NCI-H345 treated with DMSO at 0.1 percent for 48 hours (cell line): ENCODE data around the gene DPY19L3.
"Not testable (repeated sequence)": the region's sequence is repeated elsewhere in the genome, so short reads cannot be mapped to it uniquely, and the experiment has no call there.

ENCODE experiments used
- DNase-seq: peaks from one replicate; lab custom pipeline; 2025; ENCODE audit not compliant: unreplicated experiment; lab: John Stamatoyannopoulos, UW

Gene DPY19L3

DNA sequence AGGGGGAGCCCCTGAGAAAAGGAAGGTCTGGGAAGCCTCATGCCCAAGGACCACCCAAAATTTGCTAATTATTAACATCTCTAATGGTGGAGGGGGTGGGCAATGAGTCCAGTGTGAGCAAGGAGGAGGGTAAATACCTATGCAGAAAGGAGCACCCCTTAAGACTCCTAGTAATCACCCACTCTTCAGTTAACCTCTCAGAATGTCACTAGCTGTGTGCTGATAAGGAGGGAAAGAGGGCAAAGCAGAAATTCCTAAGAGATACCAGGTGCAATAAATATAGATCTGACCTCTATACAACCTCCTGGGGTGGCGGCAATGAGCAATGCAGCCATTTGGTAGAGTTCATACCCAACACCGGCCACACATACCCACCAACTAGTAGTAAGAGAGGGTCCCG, 12.7 kb upstream of the DPY19L3 start:
- DNase-seq, result no peak

DNA sequence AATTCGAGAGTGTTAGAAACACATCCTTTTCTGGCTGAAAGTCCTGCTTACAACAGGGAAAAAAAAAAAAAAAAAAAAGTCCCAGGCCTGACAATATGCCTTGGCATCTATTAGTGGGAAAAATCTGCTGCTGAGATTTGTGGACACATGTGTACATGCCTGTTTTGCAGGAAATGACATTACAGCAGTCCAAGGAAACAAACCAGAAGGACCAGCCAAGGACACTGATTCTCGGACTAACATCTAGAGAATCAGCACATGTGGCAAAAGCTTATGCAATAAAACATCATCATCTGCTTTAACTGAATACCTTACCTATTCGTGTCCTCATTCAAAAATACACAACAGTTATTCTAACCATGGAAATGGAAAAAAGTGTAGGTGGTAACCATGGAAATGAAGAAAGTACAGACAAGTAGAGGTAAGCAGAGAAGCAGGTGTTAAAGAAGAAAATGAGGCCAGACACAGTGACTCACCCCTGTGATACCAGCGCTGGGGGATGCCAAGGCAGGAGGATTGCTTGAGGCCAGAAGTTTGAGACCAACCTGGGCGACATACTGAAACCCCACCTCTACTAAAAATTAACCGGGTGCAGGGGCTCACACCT, 9.4 kb upstream of the DPY19L3 start:
- no peak for DNase-seq

DNA sequence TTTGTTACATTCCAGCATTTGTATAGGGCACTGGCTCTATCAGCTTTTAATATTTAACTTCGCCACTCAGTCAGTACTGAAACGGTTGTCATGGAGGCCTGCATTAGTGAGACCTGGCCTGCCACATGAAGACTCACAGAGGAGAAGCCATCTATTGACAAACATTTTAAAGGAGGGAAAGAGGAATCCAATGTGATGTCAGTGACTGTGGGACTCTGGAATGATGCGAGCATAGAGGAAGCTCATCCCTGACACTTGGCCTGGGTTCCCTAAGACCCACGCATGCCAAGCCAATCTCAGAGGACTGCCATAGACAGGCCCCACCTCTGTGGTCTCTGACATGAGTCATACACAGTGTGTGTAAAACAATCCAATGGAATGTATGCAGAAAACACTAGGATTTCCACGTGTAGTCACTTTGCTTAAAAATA, 7.9 kb upstream of the DPY19L3 start:
- no peak for DNase-seq

DNA sequence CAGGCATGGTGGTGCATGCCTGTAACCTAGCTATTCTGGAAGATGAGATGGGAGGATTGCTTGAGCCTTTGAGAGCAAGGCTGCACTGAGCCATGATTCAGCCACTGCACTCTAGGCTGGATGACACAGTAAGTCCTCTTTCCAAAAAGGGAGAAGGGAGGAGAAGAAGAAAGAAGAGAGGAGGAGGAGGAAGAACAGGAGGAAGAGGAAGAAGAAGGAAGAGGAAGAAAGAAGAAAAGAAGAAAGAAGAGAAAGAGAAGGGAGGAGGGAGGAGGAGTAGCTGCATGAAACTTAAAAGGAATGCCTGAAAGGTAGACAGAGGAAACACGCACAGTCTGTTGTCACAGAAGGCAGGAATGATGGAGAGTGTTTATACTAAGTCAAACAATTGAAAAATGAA, 3.6 kb upstream of the DPY19L3 start:
- no peak for DNase-seq

DNA sequence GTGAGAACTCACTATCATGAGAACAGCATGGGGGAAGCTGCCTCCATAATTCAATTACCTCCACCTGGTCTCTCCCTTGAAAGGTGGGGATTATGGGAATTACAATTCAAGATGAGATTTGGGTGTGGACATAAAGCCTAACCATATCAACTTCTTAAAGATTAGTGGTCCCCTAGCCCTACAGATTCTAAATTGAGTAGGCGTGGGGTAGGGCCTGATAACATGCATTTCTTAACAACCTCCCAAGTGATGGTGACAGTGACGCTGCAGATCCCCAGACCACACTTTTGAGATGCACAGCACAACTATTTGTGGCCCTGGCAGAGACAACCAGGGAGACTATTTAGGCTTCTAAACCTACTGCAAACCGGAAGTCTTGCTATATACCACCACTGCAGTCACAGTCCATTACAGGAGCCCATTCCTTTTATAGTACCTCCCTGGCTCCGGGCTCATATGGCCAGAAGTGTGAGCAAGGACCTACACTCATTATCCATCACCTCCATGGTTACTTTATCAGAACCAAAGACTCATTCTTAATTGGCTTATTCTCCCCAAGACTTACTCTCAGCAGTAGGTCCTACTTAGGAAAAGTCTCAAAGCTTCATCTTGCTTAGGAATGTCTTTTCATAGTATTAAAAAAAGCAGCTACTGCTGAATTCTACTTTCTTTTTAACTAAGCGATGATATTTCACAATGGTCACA, 2.1 kb upstream of the DPY19L3 start:
- DNase-seq, result no peak

DNA sequence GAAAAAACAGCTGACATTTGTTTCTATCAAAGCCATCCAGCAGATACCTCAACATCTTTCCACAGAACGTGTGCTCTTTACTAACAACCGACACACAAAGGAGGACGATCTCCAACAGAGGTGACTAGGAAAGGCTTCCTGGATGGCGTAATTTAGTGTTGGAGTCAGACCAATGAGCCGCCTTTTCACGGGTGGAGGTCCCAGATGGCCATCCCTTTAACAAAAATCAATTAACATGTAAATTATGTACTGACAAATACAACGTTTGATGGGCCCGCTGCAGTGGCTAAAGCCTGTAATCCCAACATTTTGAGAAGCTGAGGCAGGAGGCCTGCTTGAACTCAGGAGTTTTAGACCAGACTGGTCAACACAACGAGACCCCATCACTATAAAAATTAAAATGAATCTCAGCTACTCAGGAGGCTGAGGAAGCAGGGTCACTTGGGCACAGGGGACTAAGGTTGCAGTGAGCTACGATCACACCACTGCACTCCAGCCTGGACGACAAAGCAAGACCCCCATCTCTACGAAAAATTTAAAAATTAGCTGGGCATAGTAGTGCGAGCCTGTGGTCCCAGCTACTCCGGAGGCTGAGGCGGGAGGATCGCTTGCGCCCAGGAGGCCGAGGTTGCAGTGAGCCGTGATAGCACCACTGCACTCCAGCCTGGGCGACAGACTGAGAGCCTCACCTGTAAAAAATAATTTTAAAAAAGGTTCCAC, 1.2 kb upstream of the DPY19L3 start:
- DNase-seq, result no peak

DNA sequence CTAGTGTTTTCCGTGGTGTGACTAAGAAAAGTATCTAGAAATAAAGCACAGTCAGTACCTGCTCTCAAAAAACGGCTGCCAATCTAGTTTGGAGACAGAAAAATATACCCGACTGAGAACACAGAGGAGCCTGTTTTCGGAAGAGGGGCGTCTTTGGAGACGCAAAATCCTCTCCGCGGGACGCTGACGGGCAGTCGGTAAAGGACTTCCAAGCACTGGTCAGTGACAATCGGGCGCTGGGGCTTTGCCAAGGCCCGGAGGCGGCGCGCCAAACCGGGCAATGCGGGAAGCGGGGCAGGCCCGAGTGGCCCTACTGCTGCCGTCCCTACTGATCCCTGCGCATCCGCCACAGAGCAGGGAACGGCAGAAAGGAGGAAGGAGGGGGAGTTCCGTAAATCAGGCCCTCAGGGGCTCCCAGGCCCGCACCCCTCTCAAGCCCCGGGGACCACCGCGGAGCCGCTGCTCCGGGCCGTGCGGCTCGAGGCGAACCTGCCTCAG, 588 bp upstream of the DPY19L3 start:
- no peak for DNase-seq

DNA sequence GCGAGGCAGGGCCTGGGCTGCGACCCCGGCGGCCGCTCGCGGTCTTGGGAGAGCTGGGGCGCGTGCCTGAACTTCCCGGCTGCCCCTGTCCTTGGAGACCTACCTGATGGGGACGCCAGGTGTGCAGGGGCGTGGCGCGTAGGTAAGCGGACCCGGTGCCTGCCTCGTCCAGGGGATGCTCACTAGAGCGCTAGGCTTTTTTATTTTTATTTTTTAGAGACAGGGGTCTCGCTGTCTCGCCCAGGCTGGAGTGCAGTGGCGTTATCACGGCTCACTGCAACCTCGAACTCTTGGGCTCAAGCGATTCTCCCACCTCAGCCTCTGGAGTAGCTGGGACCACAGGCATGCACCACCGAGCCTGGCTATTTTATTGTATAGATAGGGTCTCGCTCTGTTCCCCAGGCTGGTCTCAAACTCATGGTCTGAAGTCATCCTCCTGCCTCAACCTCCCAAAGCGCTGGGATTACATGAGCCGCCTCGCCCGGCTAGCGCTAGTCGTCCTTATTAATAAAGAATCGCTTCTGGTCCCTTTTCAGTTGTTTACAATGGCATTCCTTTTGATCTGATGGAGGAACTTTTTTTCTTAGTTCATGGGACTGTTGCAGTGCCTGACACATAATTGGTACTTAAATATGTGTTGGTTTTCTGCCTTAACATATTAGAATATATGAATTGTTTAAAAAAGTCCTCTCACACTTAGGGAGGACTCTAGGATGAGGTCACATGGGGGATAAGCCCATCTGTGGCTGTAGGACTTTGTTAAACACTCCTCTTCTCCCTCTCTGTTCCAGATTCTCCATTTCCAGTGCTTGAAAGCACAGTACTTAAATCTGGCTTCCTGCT, 812 bp downstream of the DPY19L3 start:
- DNase-seq, result no peak

DNA sequence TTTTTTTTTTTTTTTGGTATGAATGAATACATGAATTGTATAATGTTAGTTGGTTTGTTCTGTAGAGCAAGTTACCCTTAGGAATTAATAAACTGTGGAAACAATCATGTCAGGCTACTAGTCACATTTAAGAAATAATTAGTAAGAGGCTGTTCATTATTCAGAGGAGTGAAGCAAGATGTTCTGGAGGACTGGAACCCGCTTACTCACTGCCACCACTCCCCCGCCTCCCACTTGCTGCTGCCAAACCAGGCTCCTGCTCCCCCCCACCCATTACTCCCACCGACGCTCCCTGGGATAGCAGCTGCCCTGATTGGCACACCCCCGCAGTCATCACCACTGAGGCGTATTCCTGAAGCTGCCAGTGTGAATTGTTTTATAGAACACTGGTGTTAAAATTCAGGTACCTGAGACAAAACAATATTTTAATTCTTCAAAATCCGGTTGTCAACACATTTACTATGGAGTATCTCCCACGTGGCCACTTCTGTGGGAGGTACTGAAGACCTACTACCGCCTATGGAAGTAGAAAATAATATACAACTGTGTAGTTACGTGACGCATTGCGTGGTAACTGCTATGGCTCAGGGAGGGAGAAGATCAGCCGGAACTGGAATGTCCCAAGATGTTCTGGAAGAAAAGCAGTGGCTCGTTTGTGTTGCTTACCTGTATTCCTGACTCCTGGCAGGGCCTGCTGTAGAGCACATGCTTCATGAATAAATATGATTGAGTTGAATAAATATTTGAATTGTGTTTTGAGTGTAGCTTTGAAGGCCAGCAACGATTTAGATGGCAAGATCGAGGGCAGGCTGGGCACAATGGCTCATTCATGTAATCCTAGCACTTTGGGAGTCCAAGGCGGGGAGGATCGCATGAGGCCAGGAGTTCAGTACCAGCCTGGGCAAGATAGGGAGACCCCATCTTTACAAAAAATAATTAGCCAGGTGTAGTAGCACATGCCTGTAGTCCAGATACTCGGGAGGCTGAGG, 1.7 kb downstream of the DPY19L3 start:
- no peak for DNase-seq

DNA sequence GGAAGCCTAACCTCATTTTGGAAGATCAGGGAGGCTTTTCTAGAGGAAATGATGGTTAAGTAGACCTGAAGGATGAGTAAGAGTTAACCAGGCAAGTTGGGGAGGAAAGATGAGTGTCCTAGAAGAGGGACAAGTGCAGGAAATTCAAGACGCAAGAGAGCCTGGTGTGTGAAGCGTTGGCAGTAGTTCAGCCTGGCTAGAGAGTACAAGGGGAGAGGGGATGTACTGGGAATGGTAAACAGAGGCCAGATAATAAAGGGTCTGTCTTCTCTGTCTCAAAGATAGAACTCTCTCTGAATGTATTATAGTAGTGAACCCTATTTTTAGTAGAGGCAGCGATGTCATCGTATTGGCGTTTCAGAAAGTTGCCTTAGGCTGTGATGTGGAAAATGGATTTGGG, 9.7 kb downstream of the DPY19L3 start:
- DNase-seq, result no peak

DNA sequence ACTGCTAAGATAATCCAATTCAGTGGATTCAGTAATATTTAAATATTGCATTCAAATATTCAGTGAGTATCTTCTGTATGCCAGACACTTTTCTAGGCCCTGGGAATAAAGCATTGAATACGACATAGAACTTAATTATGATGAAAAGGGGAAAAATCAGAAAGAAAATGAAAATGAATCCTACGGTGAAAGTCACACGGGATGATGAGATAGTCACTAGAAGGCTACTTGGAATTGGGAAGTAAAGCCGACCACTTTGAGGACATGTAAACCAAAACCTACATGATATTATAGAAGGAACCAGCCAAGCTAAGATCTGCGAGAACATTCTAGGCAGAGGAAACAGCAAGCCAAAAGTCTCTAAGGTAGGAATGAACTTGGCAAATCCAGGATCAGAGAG, 10.1 kb downstream of the DPY19L3 start:
- DNase-seq, result no peak

DNA sequence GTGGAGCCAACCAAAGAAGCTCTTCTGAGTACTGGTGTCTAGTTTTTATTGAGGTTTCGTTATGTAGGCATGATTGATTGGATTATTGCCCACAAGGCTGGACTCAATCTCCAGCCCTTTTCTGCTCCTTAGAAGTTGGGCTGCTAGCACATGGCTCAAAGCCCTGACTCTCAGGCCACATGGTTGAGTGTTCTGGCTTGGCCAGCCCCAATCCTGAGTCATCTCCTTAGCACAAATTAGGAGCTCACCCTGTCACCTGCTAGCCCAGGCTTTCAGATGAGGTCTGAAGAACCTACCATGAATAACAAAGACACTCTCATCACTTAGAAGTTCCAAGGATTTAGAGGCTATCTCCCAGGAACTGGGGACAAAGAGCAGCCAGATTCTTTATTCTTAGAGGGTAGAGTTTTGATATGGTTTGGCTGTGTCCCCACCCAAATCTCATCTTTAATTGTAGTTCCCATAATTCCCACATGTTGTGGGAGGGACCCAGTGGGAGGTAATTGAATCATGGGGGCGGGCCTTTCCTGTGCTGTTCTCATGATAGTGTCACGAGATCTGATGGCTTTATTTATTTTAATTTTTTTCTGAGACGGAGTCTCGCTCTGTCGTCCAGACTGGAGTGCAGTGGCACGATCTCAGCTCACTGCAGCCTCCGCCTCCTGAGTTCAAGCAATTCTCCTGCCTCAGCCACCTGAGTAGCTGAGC, 11.3 kb downstream of the DPY19L3 start:
- no peak for DNase-seq

DNA sequence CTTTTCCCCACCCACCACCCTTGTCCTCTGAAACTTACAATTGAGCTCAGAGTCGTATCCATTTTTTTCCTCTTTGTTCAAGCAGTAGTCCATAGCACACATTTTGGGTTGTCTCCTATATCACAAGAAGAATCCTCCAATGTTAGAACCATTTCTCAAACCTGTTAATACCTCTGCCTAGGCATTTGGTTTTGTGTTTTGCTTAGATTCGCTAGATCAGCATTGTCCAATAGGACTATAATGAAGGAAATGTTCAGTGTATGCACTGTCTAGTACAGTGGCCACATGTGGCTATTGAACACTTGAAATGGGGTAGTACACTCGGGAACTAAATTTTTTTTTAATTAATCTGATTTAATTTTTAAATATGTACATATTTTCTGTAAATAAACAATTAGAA, 12.6 kb downstream of the DPY19L3 start:
- DNase-seq, result no peak

DNA sequence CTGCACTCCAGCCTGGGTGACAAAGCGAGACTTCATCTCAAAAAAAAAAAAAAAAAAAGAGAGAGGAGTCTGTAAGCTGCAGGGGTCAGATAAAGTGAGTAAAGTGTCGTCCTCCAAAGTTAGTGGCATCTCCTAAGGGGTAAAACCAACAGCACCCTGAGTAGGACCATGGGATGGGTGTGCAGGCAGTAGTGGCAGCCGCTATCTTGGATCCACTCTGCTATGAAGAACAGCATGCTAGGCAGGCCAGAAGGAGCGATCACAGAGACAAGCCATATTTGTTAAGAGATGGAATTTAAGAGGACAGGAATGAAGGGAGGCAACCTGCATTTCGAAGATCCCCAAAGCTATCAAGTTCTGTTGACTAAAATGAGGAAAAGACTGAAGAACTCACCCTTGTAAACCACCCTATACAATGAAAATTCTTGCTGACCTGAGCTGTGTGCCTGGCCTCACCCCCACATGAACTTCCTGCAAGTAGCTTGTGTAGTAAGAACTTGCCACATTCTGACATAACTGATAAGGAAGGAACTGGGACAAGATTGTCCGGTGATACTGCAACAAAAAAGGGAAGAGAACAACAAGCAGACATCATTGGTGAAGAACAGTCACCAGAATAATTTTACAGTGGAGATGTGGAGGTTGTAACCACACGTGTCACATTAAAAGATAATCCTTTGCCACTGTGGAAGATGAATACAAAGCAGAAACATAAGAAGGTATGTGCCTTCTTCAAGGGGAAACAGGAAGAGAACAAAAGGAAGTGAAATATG, 16.2 kb downstream of the DPY19L3 start:
- DNase-seq, result no peak

DNA sequence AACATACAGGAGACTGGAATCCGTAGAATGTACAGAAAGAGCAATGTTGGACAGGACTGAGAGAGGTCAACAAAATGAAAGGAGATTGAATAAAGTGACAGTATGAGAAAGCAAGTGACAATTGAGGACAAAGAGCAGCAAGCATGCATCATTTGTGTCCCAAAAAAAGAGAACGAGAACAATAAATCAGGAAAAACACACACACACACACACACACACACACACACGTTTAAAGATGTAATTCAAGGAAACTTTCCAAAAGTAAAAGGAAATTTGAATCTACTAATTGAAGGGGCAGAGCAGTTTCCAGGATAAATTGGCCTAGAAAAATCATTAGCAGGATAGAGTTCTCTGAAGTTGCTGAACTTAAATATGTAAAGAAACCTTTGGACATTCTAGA, 16.9 kb downstream of the DPY19L3 start:
- no peak for DNase-seq

DNA sequence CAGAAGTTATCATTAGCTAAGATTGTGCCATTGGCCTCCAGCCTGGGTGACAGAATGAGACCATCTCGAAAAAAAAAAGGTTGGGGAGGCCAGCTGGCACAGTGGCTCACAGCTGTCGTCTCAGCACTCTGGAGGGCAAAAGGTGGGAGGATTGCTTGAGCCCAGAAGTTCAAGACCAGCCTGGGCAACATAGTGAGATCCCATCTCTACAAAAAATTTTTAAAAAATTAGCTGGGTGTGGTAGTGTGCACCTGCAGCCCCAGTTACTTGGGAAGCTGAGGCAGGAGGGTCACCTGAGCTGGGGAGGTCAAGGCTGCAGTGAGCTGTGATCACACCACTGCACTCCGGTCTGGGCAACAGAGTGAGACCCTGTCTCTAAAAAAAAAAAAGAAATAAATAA, 18.4 kb downstream of the DPY19L3 start:
- DNase-seq, result not testable (repeated sequence)

DNA sequence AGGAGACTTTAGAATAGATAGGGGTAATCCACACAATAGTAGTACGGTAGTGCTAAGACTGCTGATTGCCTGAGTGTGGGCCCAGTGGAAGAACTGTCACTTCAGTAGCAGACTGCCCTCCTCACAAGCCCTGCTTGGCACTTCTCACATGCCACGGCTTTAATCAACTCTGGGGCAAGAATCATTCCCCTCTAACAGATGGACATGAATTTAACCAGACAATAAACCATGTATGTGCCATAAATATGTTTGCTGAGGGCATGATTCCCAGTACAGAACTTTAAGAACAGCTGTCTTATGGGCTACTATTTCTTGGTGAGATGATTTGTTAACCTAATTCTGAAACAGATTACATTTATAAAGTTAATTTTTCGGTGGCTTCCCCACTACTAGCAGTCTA, 22.0 kb downstream of the DPY19L3 start:
- no peak for DNase-seq

DNA sequence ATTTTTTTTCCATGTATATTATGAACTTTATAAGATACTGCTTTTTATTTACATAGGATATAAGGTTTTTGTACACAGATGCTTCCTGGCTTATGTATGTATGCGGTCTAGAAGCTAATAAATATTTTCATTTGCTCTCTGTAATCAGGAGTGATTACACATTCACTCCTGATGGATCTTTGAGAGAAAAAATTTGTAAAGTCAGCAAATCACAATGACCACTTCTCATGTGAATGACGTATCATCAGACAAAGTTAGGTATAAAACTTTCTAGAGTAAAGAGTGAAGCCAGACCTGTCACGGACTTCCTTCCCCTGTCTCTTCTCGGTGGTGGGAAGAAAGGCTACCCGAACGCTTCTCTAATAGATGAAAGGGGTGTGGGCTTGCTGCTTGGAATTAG, 31.1 kb downstream of the DPY19L3 start:
- no peak for DNase-seq

DNA sequence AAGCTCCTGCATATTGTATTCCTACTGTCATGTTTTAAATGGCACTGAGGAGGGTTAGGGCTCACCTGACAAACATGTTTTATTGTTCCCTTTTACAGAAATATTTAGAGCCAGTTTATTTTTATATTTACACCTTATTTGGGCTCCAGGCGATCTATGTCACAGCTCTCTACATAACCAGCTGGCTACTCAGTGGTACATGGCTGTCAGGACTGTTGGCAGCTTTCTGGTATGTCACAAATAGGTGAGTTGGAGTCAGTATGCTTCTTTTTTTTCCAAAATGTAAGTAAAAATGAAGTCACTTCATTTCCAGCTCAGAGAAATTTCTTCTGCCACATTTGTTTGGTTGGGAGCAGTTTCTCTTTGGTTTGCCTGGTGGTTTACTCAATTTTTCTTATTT, 31.5 kb downstream of the DPY19L3 start:
- DNase-seq, result no peak
